Activated T-helper 1 cell treated with anti-CD3 and anti-CD28 coated beads, Interleukin-12 subunit alpha, Interleukin-12 subunit beta, Interleukin-2, Interleukin-4 antibody, amounts not matched to agents 30 ng/mL and 10 ng/mL and 1 ng/mL, durations not matched to agents 14 hours and 24 hours and 36 hours (primary cell): ENCODE results near the gene RAB40B. TPM values are rescaled to one million over a fixed set of nuclear protein-coding genes. Genes with fewer than 3 reads are reported as not detected.

ENCODE experiments used
- DNase-seq: peaks from one replicate; pipeline ENCODE4 v3.0.0; 2021; ENCODE audit warnings: low spot score
- H3K27ac Mint-ChIP-seq: one replicate; pipeline ENCODE4 v1.8.0; 2021; ENCODE audit warnings: mild to moderate bottlenecking, mixed read lengths
- H3K27me3 Mint-ChIP-seq: one replicate; pipeline ENCODE4 v1.8.0; 2022; ENCODE audit warnings: mild to moderate bottlenecking, moderate library complexity, mixed read lengths; ENCODE audit not compliant: insufficient read depth
- H3K36me3 Mint-ChIP-seq: one replicate; pipeline ENCODE4 v1.8.0; 2021; ENCODE audit warnings: low read depth, mixed read lengths
- H3K4me1 Mint-ChIP-seq: one replicate; pipeline ENCODE4 v1.8.0; 2021; ENCODE audit warnings: low read depth, mixed read lengths
- H3K4me3 Mint-ChIP-seq: one replicate; pipeline ENCODE4 v1.8.0; 2021; ENCODE audit warnings: mild to moderate bottlenecking, moderate library complexity, mixed read lengths
- H3K9me3 Mint-ChIP-seq: one replicate; pipeline ENCODE4 v1.8.0; 2021; ENCODE audit warnings: mixed read lengths
- intact Hi-C: fragments of 100-400 bp; cut with micrococcal nuclease; formaldehyde crosslinking; loops from one replicate; pipeline ENCODE4 v1.15.1; 2024
- total RNA-seq: library from RNA; stranded (reverse); gene quantifications from 2 replicates; pipeline ENCODE4 v1.2.3, GENCODE V29; 2022

RAB40B gene
- total RNA-seq, 1 donor from 2014 or later = 5.2 TPM

DNA sequence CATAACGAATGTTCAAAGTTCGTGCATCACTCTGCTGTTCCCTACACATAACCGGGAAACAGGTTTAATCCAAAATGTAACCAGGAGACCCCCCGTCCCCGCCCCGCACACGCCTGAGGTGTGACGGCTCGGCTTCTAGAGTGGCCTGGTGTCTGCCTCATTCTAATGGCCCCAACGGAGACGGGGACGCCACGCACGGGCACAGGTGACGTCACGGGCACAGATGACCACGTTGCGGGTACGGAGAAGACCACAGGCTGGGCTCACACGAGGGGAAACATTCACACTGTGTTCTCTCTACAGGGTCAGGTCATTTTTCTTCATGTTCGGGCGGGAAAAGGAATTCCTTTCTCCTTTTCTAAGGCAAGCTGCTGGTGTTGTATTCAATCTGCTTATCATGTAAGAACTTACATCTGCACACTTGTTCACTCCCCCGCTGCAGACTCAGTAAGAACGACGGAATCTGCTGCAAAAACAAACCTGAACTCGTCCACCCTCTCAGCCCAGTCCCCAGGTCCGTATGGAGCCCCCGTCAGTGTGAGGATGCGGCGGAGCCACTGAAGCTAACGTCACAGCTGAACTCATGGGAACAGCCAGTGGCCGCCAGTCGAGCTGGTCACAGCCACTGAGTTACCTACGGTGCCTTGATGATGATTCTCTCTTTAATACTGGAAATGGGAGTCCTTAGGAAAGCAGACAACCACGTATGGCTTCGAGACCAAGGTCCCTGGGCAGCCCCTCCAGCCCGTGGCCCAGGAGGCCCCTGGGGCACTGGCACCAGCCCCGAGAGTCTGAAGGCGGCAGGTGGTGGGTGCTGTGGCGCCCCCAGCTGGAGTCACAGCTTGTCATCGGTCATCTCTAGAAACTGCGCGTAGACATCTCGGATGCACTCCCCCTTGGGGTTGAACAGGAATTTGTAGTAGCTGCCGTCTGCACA is 83.1 kb downstream of the RAB40B start:
- intact Hi-C loops = no loop called here
- H3K36me3 Mint-ChIP-seq = peaks cover 38% of the 10 kb centered on the region
- no peak for DNase-seq
- no peak overlapping the region for H3K27ac Mint-ChIP-seq
- no peak overlapping the region for H3K4me3 Mint-ChIP-seq
- no peaks in the 10 kb centered on the region for H3K9me3 Mint-ChIP-seq
- H3K4me1 Mint-ChIP-seq = no peaks in the 10 kb centered on the region
- H3K27me3 Mint-ChIP-seq = no peaks in the 10 kb centered on the region

GRCh38 chr17:82614095-82614631 is 84.3 kb downstream of the RAB40B start:
- Mint-ChIP-seq H3K4me1 (no peaks in the 10 kb centered on the region), H3K9me3 (no peaks in the 10 kb centered on the region), H3K36me3 (peaks cover 39% of the 10 kb centered on the region), H3K27me3 (no peaks in the 10 kb centered on the region), H3K4me3 (no peak overlapping the region), H3K27ac (no peak overlapping the region)
- DNase-seq = no peak
- intact Hi-C loops = no loop called here

GRCh38 chr17:82613283-82614094 is 85.0 kb downstream of the RAB40B start:
- H3K4me3 Mint-ChIP-seq = no peak overlapping the region
- intact Hi-C loops = no loop called here
- H3K36me3 Mint-ChIP-seq = peaks cover 35% of the 10 kb centered on the region
- H3K27me3 Mint-ChIP-seq = no peaks in the 10 kb centered on the region
- no peaks in the 10 kb centered on the region for H3K4me1 Mint-ChIP-seq
- no peak overlapping the region for H3K27ac Mint-ChIP-seq
- H3K9me3 Mint-ChIP-seq = no peaks in the 10 kb centered on the region
- DNase-seq = no peak

DNA sequence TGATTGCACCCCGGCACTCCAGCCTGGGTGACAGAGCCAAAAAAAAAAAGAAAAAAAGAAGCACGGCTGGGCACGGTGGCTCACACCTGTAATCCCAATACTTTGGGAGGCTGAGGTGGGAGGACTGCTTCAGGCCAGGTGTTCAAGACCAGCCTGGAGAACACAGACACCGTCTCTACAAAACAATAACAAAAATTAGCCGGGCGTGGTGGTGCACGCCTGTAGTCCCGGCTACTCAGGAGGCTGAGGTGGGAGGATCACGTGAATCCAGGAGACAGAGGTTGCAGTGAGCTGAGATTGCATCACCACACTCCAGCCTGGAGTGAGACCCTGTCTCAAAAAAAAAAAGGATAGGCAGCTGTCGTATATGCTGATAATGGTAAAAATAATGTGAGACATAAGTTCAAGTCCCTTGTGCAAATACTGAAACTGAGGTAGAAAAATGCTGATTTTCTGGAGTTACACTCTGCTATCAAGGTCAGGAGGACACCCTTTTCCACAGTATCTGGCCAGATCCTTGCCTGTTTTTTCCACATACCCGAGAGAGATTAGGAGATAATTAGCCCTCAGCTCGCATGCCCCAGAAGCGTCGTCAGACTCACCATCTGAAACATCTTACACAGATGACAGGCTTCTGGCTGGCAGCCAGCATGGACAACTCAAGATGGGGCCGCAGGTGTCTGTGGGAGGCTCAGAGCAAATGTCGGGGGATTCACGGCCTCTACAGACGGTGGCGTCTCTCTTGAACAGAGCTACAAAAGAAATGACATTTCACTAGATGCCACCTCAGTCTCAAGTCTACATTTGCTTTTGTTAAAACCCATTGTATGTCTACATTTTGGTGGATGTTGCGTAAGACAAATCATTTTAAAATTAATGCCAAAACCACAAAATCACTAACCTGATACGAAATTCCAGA is 87.1 kb downstream of the RAB40B start:
- Mint-ChIP-seq H3K27me3 (no peaks in the 10 kb centered on the region), H3K4me1 (no peaks in the 10 kb centered on the region), H3K36me3 (peaks cover 32% of the 10 kb centered on the region), H3K27ac (no peak overlapping the region), H3K9me3 (no peaks in the 10 kb centered on the region), H3K4me3 (no peak overlapping the region)
- no peak for DNase-seq
- intact Hi-C loops = no loop called here

DNA sequence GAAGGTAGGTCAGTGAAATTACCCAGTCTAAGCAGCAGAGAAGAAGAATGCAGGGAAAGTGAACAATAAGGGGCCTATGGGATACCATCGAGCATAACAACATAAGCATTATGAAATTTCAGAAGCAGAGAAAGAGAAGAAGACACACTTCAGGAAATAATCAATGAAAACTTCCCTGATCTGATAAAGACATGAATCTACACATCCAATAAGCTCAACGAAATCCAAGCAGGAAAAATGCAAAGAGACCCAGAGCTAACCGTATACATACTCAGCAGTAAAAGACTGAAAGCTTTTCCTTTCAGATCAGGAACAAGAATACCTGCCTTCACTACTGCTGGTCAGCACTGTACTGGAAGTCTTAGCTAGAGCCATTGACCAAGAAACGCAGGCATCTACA is 88.8 kb downstream of the RAB40B start:
- H3K4me1 Mint-ChIP-seq = no peaks in the 10 kb centered on the region
- peaks cover 30% of the 10 kb centered on the region for H3K36me3 Mint-ChIP-seq
- DNase-seq = no peak
- H3K27me3 Mint-ChIP-seq = no peaks in the 10 kb centered on the region
- no peak overlapping the region for H3K27ac Mint-ChIP-seq
- H3K4me3 Mint-ChIP-seq = no peak overlapping the region
- intact Hi-C loops = no loop called here
- H3K9me3 Mint-ChIP-seq = no peaks in the 10 kb centered on the region

DNA sequence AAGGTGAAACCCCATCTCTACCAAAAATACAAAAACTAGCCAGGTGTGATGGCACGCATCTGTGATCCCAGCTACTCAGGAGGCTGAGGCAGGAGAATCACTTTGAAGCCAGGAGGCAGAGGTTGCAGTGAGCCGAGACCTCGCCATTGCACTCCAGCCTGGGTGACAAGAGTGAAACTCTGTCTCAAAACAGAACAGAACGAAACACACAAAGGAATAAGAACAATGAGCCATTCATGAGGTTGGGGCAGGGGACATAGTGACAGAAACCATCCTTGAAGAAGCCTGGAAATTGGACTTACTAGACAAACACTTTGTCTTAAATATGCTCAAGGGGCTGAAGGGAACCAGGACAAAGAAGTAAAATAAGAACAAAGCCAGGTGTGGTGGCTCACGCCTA is 89.7 kb downstream of the RAB40B start:
- DNase-seq = no peak
- H3K27me3 Mint-ChIP-seq = no peaks in the 10 kb centered on the region
- peaks cover 7% of the 10 kb centered on the region for H3K4me1 Mint-ChIP-seq
- peaks cover 34% of the 10 kb centered on the region for H3K36me3 Mint-ChIP-seq
- intact Hi-C loops = no loop called here
- H3K9me3 Mint-ChIP-seq = no peaks in the 10 kb centered on the region
- no peak overlapping the region for H3K4me3 Mint-ChIP-seq
- H3K27ac Mint-ChIP-seq = no peak overlapping the region

DNA sequence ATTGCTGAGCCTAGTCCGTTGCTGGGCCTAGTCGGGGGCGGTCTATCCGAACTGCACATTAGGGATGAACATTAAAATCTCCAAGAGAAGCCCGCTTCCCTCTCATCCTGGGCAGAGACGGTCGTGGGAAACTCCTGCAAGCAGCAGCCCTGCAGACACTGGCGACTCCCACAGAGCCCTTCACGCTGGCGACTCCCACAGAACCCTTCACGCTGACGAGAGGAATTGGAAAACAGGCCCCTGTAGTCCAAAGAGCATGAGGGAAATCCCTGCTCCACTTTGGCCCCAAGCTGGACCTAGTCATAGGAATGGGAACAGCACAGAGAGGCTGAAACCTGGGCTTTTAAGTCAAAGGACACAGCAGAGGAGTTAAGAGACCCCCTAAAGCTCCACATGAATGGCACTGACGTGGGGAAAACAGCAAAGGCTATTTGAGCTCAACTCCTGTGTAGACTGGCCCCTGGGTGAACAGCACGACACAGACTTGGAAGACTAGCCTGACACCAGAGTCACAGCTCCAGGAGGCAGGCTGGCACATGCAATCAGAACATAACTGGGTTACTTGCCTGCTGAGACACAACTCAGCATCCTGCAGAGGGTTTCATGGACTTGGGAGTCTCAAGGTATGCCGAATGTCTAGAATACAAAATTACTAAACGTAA is 92.4 kb downstream of the RAB40B start:
- Mint-ChIP-seq H3K27me3 (no peaks in the 10 kb centered on the region), H3K4me3 (no peak overlapping the region), H3K36me3 (peaks cover 46% of the 10 kb centered on the region)

More for the DNA sequence above, 92.4 kb downstream of the RAB40B start:
- no peaks in the 10 kb centered on the region for H3K9me3 Mint-ChIP-seq
- no peak overlapping the region for H3K27ac Mint-ChIP-seq
- no peak for DNase-seq
- H3K4me1 Mint-ChIP-seq = peaks cover 16% of the 10 kb centered on the region
- intact Hi-C loops = no loop called here

Other genes starting within 250 kb of the RAB40B start
- gene CYBC1, start 247.9 kb downstream of the RAB40B start, total RNA-seq = 253 and 257 TPM in 2 replicates
- gene NARF, start 240.0 kb downstream of the RAB40B start, total RNA-seq = 99.0 and 103 TPM in 2 replicates
- gene FOXK2, start 179.0 kb downstream of the RAB40B start, total RNA-seq = 97.7 and 98.1 TPM in 2 replicates
- 55.1 and 56.7 TPM in 2 replicates for gene WDR45B, start 50.3 kb downstream of the RAB40B start, total RNA-seq
- gene FN3KRP, start 18.0 kb upstream of the RAB40B start, total RNA-seq = 37.6 and 43.7 TPM in 2 replicates
- gene FN3K, start 36.9 kb upstream of the RAB40B start, total RNA-seq = 1.9 and 2.7 TPM in 2 replicates
- gene TBCD, start 53.4 kb upstream of the RAB40B start, total RNA-seq = 106 and 111 TPM in 2 replicates
- gene ZNF750, start 141.3 kb upstream of the RAB40B start, total RNA-seq = not detected in 2 replicates